ENCODE measurements around the gene IFIT2.

GRCh38 chr10:89280508-89280907, 21.3 kb upstream of the IFIT2 start:
- no peak for TF ChIP-seq CTCF (conservative IDR thresholded peaks at IDR 0.05; ENCODE audit: low read depth in 2 of 2)
- TF ChIP-seq POLR2AphosphoS5 (IDR thresholded peaks at IDR 0.05; ENCODE audit: low read depth), result no peak
- TF ChIP-seq CREB1 (CRISPR knock-in tag; IDR thresholded peaks at IDR 0.05; ENCODE audit: low read depth), result no peak
- TF ChIP-seq, protein P1, sequence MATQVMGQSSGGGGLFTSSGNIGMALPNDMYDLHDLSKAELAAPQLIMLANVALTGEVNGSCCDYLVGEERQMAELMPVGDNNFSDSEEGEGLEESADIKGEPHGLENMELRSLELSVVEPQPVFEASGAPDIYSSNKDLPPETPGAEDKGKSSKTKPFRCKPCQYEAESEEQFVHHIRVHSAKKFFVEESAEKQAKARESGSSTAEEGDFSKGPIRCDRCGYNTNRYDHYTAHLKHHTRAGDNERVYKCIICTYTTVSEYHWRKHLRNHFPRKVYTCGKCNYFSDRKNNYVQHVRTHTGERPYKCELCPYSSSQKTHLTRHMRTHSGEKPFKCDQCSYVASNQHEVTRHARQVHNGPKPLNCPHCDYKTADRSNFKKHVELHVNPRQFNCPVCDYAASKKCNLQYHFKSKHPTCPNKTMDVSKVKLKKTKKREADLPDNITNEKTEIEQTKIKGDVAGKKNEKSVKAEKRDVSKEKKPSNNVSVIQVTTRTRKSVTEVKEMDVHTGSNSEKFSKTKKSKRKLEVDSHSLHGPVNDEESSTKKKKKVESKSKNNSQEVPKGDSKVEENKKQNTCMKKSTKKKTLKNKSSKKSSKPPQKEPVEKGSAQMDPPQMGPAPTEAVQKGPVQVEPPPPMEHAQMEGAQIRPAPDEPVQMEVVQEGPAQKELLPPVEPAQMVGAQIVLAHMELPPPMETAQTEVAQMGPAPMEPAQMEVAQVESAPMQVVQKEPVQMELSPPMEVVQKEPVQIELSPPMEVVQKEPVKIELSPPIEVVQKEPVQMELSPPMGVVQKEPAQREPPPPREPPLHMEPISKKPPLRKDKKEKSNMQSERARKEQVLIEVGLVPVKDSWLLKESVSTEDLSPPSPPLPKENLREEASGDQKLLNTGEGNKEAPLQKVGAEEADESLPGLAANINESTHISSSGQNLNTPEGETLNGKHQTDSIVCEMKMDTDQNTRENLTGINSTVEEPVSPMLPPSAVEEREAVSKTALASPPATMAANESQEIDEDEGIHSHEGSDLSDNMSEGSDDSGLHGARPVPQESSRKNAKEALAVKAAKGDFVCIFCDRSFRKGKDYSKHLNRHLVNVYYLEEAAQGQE (IDR thresholded peaks at IDR 0.05; ENCODE audit: unreplicated experiment), result no peak
- no peak for TF ChIP-seq EZH2 (IDR thresholded peaks at IDR 0.05; ENCODE audit: low read depth, unreplicated experiment)
- no peak for TF ChIP-seq ZNF331 (CRISPR knock-in tag; IDR thresholded peaks at IDR 0.05; ENCODE audit: low read depth)

All from GM23338 (cell line).